OCI-LY1 (cell line): ENCODE measurements around the gene MAFG.

ENCODE experiments used
- CTCF ChIP-seq: fragments of 200-600 bp; sonication (generic), shearing (Covaris generic); IDR thresholded peaks from 2 replicates; pipeline ENCODE4 v1.5.1; 2017; ENCODE audit warnings: mild to moderate bottlenecking, antibody characterized with exemption, low read length, moderate library complexity, mixed read lengths
- EZH2 ChIP-seq: fragments of 200-600 bp; sonication (generic), shearing (Covaris generic); IDR thresholded peaks from 2 replicates; pipeline ENCODE4 v1.8.0; 2017; ENCODE audit warnings: borderline replicate concordance, mixed run types, mild to moderate bottlenecking, antibody characterized with exemption, low read length, moderate library complexity, mixed read lengths

GRCh38 chr17:81912441-81913309, 14.9 kb downstream of the MAFG start:
- TF ChIP-seq EZH2 (no peak), CTCF (no peak)
